EH (cell line): Measurements from ENCODE around the gene MMAB.
A peak's percentile ranks its signal among the peaks of the same experiment; 100 is the strongest.

Experiments used
- DNase-seq: peaks from one replicate; pipeline ENCODE4 v3.0.0-alpha.2; 2015; ENCODE audit warnings: low read depth

The MMAB gene

DNA sequence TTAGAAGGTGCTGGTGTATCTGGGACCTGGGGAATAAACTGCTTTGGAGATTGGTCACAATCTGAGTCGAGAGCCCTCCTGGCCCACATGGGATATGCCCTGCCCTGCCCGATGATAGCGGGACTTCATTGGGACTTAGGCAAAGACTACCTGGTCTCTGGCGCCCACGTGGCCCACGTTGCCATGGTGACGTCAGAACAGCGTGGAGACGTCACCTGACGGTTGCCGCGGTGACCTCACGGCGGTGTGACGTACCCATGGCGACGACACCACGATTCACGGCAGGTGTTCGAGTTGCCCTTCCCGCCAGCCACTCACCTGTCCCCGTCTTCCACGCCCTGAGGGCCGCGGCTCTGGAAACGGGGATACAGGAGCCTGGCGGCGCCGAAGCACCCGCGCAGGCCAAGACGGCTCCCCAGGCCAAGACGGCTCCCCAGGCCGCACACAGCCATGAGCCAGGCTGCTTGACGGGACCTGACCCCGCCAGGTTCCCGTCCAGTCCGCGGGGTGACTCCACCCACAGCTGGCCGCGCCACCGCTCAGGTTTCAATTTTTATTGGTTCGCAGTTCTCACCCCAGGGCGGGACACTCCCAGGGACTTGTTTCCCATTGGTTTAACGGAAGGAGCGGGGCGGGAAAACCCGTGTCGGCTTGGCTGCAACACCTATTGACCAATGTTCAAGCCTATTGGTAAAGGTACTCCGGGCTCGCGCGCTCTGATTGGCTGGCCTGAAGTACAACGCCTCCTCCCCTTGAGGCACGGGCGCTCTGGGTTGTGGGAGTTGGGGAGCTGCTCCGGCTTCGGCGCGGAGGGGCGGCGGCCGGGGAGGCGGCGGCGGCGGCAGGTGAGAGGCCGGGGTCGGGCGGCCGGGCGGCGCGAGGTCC lies at the start of gene MMAB, which contains the start of gene MVK:
TSS of gene MMAB (minus strand) at position 476 of the 885 bp plus-strand sequence. CDS start at position 452, 24 bp downstream.
TSS of gene MVK (plus strand) at position 766 of the 885 bp plus-strand sequence. CDS start 1,029 bp downstream, outside the sequence.
- DNase-seq: peak; percentile 99

- no peak for DNase-seq
These were observed 48.6 kb upstream of the MMAB start for GRCh38 chr12:109621901-109622364.

GRCh38 chr12:109621211-109621694 lies 47.9 kb upstream of the MMAB start:
- peak; percentile 32 for DNase-seq

DNA sequence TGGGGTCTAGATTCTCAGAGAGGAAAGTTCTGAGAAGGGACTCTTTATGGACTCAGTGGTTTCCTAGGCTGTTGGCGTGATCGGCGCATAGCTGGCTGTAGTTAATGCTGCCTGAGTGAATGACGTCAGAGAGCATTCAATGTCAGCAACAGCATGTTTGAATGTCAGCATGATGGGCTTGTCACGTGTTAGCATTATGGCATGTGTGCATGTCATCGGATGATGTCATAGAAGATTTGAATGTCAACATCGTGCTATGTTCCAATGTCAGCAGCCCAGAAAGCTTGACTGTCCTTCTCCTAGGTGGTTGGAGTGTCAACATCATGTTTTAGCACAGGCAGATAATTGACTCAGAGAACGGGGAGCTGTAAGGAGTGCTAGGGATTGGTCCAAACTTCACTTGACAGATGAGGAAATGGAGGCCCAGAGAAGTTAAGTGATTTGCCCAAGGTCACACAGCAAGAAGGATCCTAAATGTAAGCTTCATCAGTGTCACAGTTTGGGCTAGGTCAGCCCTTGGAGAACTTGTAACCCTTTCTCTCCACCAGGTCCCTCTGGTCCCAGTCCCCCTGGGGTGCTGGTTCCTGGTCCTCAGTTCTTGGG lies 45.8 kb upstream of the MMAB start:
- DNase-seq: no peak

GRCh38 chr12:109618082-109618481 lies 44.8 kb upstream of the MMAB start:
- no peak for DNase-seq

- no peak for DNase-seq
These were observed 44.2 kb upstream of the MMAB start for GRCh38 chr12:109617491-109617890.

DNA sequence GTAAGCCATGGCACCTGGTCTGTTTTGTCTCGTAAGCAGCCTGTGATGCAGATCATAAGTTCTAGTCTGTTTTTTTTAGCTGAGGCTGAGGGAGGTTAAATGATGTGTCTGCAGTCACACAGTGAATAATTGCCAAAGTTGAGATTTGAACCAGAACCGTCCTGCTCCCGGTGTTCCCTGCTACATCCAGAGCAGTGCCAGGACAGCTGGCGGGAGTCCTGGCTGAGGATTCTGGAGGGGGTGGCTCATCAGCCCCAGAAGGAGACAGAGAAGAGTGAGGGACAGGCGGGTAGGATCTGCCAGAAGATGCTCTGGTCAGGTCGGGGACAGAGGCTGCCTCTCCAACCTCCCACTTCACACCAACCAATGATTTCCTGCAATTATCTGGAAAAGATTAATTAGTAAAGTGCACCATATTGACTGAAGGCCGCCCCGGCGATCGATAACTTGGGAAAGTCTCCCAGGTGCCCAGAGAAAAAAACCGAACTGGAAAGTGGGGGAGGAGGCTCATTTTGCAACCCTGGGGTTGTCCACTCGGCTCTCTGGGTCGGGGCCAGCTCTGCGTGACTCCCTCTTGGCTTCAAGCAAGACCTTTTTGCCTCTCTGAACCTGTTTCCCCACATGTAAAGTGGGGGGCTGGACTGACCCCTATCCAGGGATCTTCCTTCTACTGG lies 42.4 kb upstream of the MMAB start:
- no peak for DNase-seq

GRCh38 chr12:109613649-109614455 lies 40.5 kb upstream of the MMAB start:
- no peak for DNase-seq

DNA sequence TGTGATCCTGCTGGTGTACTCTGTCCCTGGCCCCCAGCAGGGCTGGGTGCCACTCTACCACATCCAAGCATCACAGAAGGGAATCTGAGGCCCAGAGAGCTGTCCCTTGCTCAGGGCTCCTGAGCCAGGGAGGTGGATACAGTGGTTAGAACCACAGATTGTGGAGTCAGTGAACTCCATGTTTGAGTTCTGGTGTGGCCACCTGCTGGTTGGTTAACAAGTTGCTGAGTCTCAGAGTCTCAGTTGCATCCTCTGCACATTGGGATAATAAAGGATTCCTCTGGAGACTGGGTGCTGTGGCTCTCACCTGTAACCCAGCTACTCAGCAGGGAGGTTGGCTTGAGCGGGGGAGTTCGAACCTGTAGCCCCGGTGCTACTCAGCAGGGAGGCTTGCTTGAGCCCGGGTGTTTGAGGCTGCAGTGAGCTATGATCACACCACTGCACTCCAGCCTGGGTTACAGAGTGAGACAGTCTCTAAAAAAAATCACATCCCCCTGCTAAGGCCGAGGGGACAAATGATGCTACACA lies 39.7 kb upstream of the MMAB start:
- peak; percentile 24 for DNase-seq

DNA sequence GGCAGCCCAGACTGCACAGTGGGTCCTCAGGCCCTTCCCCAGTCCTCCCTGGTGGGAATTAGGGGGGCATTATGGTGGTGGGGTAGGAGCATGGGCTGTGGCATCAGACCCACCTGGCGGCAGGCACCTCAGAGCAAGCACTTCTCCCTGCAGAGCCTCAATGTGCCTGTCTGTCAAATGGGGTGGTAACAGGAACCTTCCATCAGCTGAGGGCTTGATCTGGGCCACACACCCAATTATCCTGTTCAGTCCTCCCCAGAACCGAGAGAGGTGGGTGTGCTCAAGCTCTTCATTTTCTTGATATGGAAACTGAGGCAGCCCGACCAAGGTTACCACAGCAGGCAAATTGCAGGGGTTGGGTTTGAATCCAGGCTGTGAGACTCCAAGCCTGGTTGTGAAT lies 38.7 kb upstream of the MMAB start:
- no peak for DNase-seq

DNA sequence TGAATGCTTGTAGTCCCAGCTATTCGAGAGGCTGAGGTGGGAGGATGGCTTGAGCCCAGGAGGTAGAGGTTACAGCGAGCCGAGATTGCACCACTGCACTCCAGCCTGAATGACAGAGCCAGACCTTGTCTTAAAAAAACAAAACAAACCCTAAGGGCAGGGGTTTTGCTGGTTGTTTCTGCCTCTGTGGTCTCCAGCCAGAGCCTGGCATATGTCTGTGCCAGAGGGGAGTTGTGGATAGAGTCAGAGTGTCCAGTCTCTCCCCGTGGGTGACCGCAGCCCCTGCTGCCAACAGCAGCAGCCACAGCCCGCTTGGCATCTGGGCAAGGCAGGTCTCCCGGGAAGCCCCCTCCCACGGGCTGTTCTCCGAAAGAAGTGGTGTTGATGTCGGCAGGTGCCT lies 37.9 kb upstream of the MMAB start:
- no peak for DNase-seq

GRCh38 chr12:109610523-109610922 lies 37.2 kb upstream of the MMAB start:
- no peak for DNase-seq

DNA sequence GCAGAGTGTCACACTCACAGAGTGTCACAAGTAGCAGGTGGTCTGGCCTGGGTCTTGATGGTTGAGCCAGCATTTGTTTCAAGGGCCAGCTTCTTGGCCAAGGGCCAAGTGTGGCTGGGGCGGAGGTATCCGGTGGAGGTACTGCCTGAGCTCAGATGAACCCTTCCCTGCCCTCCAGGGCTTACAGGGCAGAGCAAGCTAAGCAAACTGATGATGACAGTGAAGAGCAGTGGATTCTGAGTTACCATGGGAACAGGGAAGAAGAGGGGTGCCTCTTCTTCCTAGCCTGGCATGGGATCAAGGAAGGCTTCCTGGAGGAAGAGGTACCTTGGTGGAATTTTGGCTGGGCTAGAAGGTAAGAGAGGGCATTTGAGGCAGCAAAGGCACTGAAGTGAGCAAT lies 36.0 kb upstream of the MMAB start:
- DNase-seq: no peak

- no peak for DNase-seq
These were observed 35.5 kb upstream of the MMAB start for GRCh38 chr12:109608793-109609192.

GRCh38 chr12:109608270-109608669 lies 35.0 kb upstream of the MMAB start:
- DNase-seq: no peak

GRCh38 chr12:109607618-109608017 lies 34.3 kb upstream of the MMAB start:
- no peak for DNase-seq

DNA sequence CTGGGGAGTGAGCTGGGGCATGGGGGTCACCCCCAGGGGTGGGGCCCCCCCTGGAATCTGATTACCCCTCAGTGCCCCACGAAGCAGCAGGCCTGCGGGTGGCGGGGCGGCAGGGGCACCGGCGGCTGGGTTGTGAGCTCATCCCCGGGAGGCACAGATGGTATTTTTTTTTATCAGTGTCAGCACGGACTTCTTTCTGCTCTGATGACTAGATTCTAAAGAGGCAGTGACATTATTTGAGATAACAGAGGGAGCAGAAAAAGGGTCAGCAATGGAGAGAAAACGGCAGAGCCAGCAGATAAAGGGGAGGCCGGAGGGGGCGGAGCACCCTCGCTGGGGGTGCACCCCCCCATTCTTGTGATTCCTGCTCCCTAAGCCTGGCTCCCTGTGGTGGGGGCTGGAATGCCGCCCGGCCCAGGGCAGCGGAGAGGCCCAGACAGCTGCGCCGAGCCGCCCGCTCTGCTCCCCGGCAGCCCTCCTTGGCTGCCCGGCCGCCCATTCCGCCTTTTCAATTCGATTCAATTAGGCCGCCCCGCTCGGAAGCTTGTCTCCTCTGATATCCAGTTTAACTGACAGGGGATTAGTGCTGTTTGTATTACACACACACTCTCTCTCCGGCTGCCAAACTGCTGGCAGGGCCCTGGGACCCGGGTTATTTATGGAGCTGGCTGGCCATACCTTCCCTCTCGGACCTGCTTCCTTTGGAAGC lies 33.2 kb upstream of the MMAB start:
- DNase-seq: no peak

DNA sequence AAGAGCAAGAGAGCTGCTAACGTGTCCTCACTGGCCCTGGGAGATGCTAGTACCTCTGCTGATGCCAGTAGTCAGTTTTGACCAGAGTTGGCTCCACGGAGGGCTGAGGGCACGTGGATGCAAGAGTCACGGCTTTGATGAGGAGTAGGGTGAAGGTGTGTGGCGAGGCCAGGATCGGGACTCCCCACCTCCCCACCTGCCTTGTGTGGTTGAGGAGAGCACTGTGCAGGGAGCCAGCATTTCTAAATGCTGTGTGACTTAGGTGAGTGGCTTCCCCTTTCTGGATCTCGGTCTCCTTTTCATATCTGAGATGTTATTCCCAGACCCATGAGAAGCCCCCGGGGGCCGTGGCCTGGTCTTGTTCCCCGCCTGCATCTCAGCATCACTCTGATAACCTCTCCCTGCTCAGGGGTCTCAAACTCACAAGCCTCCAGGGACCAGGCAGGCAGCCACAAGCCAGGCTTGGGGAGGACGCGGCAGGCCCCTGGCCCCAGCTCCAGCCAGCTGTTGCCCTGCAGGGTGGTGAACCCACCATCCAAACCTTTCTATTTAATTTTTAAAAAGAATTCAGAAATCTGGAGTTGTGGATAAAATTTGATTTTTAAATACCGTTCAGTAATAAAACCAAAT lies 32.4 kb upstream of the MMAB start:
- no peak for DNase-seq

DNA sequence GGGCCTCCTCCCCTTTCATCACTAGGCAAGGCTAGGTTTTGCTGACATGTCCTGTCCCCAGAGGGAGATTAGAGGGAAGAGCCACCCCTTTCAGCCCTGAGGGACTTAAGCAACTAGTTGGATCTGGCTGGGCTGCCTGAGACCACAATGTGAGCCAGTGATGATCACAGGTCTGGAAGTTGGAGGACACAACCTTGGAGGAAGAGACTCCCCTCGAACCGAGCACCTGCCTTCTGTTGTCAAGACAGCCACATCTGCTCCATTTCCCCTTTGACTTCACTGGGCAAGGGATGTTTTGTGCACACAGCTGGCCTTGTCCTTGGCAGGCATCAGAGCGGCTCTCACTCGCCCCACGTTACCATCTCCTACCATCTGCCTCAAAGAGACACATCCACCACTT lies 31.7 kb upstream of the MMAB start:
- no peak for DNase-seq

DNA sequence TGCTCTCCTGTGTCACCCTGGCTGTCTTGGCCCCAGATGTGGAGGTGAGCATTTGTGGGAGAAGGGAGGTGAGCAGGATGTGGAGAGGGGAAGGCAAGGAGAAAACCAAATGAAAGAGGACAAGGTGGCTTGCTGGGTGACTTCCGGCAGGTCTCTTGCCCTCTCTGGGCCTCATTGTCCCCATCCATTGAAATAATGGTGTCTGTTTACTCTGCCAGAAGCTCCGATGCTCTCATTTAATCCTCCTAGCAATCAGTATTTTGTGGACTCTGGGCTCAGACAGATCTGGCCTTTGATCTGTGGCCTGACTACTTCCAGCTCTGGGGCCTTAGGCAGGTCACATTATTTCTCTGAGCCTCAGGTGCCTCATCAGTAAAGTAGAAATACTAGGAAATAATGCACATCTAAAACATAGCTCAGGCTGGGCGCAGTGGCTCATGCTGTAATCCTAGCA lies 30.9 kb upstream of the MMAB start:
- no peak for DNase-seq
